Stimulated activated CD8-positive, alpha-beta memory T cell treated with anti-CD3 and anti-CD28 coated beads, Interleukin-7, amount 100 ng/mL, for 4 hours (primary cell): ENCODE data around the gene HABP2.

Experiments
- DNase-seq, 2 donors: peaks; one replicate each; pipeline ENCODE4 v3.0.0-alpha.2; 2020; ENCODE audit warnings: low read depth in 2 of 2

The HABP2 gene

GRCh38 chr10:113525713-113526112 lies 27.1 kb upstream of the HABP2 start:
- DNase-seq, result no peak

- no peak for DNase-seq
Measured at GRCh38 chr10:113527211-113527906, 25.5 kb upstream of the HABP2 start.

GRCh38 chr10:113528876-113529275 lies 24.0 kb upstream of the HABP2 start:
- DNase-seq, result no peak

GRCh38 chr10:113529575-113529974 lies 23.3 kb upstream of the HABP2 start:
- no peak for DNase-seq

- DNase-seq, result no peak
Measured at GRCh38 chr10:113530476-113530875, 22.4 kb upstream of the HABP2 start.

GRCh38 chr10:113532724-113533123 lies 20.1 kb upstream of the HABP2 start:
- DNase-seq, result no peak

GRCh38 chr10:113533801-113534200 lies 19.1 kb upstream of the HABP2 start:
- no peak for DNase-seq

GRCh38 chr10:113534423-113534822 lies 18.4 kb upstream of the HABP2 start:
- DNase-seq, result no peak

GRCh38 chr10:113537672-113538071 lies 15.2 kb upstream of the HABP2 start:
- DNase-seq, result no peak

- DNase-seq, result no peak
Measured at GRCh38 chr10:113538151-113538550, 14.7 kb upstream of the HABP2 start.

- DNase-seq, result no peak
Measured at GRCh38 chr10:113539789-113540188, 13.1 kb upstream of the HABP2 start.

GRCh38 chr10:113540845-113541548 lies 11.9 kb upstream of the HABP2 start:
- no peak for DNase-seq

- DNase-seq, result no peak
Measured at GRCh38 chr10:113541549-113541927, 11.3 kb upstream of the HABP2 start.

GRCh38 chr10:113543107-113543955 lies 9.5 kb upstream of the HABP2 start:
- DNase-seq, result no peak

GRCh38 chr10:113544392-113544791 lies 8.5 kb upstream of the HABP2 start:
- no peak for DNase-seq

- DNase-seq, result no peak
Measured at GRCh38 chr10:113547426-113547825, 5.4 kb upstream of the HABP2 start.

- DNase-seq, result no peak
Measured at GRCh38 chr10:113549856-113550255, 3.0 kb upstream of the HABP2 start.

GRCh38 chr10:113550365-113550764 lies 2.5 kb upstream of the HABP2 start:
- DNase-seq, result no peak

- no peak for DNase-seq
Measured at GRCh38 chr10:113552014-113552413, 839 bp upstream of the HABP2 start.

GRCh38 chr10:113553149-113553548 lies 296 bp downstream of the HABP2 start:
- no peak for DNase-seq

- DNase-seq, result no peak
Measured at GRCh38 chr10:113554214-113554613, 1.4 kb downstream of the HABP2 start.

- no peak for DNase-seq
Measured at GRCh38 chr10:113555245-113555644, 2.4 kb downstream of the HABP2 start.

GRCh38 chr10:113555751-113556150 lies 2.9 kb downstream of the HABP2 start:
- DNase-seq, result no peak
